Endothelial cell of umbilical vein (primary cell): ENCODE results near the gene KIFC1. TPM values are rescaled to one million over a fixed set of nuclear protein-coding genes. Genes with fewer than 3 reads are reported as not detected.
"Not testable (repeated sequence)": the region's sequence is repeated elsewhere in the genome, so short reads cannot be mapped to it uniquely, and the experiment has no call there.

Experiments
- BruUV-seq: library from RNA; stranded (reverse); fragments of 400-500 nt; replicated peaks from 2 replicates; lab custom pipeline; 2021; lab: Mats Ljungman, UMichigan
- CTCF ChIA-PET: fragments of 300-600, 350-600 bp; sonication (Branson Sonifier 250); formaldehyde crosslinking; loops from one replicate; lab custom pipeline; 2021; ENCODE audit warnings: antibody characterized with exemption, inconsistent platforms; lab: Charles Lee
- POLR2A ChIA-PET: fragments of 300-600, 350-600 bp; sonication (Branson Sonifier 250); formaldehyde crosslinking; loops from one replicate; lab custom pipeline; 2021; ENCODE audit warnings: antibody characterized with exemption, inconsistent platforms; lab: Charles Lee
- DNase-seq: peaks from one replicate; pipeline ENCODE4 v3.0.0-alpha.2; 2011; ENCODE audit warnings: low read depth, low spot score
- FAIRE-seq: peaks from 2 replicates; lab custom pipeline; 2011; peaks lifted over from hg19 to GRCh38; lab: Jason Lieb, UNC
- H2AFZ ChIP-seq: 2 replicates; pipeline ENCODE4 v1.6.0; 2012; ENCODE audit warnings: low read depth, low read length, control low read depth, inconsistent platforms
- H3K27ac ChIP-seq: 2 replicates; pipeline ENCODE4 v1.5.1; 2011; ENCODE audit warnings: low read depth, mild to moderate bottlenecking, control low read depth, low read length, moderate library complexity; ENCODE audit not compliant: insufficient read depth
- H3K27me3 ChIP-seq, 2 experiments: 2 replicates each; pipeline versions ENCODE4 v1.6.0 to v1.6.1; 2011; ENCODE audit warnings: low read length in 2 of 2, mixed read lengths in 1 of 2; ENCODE audit not compliant: control insufficient read depth in 2 of 2, insufficient read depth in 2 of 2
- H3K36me3 ChIP-seq, 2 experiments: 2 replicates in 1 of 2; 3 replicates in 1 of 2; pipeline ENCODE4 v1.5.1; 2011; ENCODE audit warnings: low read length in 2 of 2, mild to moderate bottlenecking in 1 of 2, moderate library complexity in 1 of 2; ENCODE audit not compliant: control insufficient read depth in 2 of 2, insufficient read depth in 2 of 2; ENCODE audit errors: extremely low read depth in 1 of 2
- H3K4me1 ChIP-seq: 3 replicates; pipeline ENCODE4 v1.5.1; 2011; ENCODE audit warnings: mild to moderate bottlenecking, low read length; ENCODE audit not compliant: control insufficient read depth, insufficient read depth; ENCODE audit errors: extremely low read depth
- H3K4me2 ChIP-seq: 2 replicates; pipeline ENCODE4 v1.6.1; 2011; ENCODE audit warnings: low read length, control low read depth, mixed read lengths; ENCODE audit not compliant: insufficient read depth
- H3K4me3 ChIP-seq, 3 experiments: fragments of 200-600 bp in 1 of 3; sonication (generic), shearing (Covaris generic) in 1 of 3; replicated peaks in 1 of 3; 2 replicates each; pipeline ENCODE4 v1.5.1; 2011 to 2016; ENCODE audit warnings: control low read depth in 3 of 3, low read length in 3 of 3, mild to moderate bottlenecking in 2 of 3, inconsistent platforms in 1 of 3, low read depth in 1 of 3, moderate library complexity in 1 of 3; ENCODE audit not compliant: insufficient read depth in 1 of 3
- H3K79me2 ChIP-seq: 2 replicates; pipeline ENCODE4 v1.6.0; 2012; ENCODE audit warnings: low read length, inconsistent platforms; ENCODE audit not compliant: control insufficient read depth, insufficient read depth
- H3K9ac ChIP-seq: replicated peaks from 2 replicates; pipeline ENCODE3; 2011; ENCODE audit warnings: low read length, control low read depth; ENCODE audit not compliant: insufficient read depth; ENCODE audit errors: extremely low read depth
- H3K9me1 ChIP-seq: replicated peaks from 3 replicates; pipeline ENCODE4 v1.6.0; 2011; ENCODE audit warnings: mild to moderate bottlenecking, low read length; ENCODE audit not compliant: control insufficient read depth, insufficient read depth; ENCODE audit errors: extremely low read depth
- H3K9me3 ChIP-seq: replicated peaks from 2 replicates; pipeline ENCODE4 v1.5.1; 2012; ENCODE audit warnings: low read length, inconsistent platforms; ENCODE audit not compliant: control insufficient read depth, insufficient read depth
- H4K20me1 ChIP-seq: replicated peaks from 2 replicates; pipeline ENCODE3; 2011; ENCODE audit warnings: mild to moderate bottlenecking, low read length; ENCODE audit not compliant: control insufficient read depth, insufficient read depth; ENCODE audit errors: extremely low read depth
- CTCF ChIP-seq, 2 donors: IDR thresholded peaks; 1 replicate in 1 of 2; 2 replicates in 1 of 2; pipeline ENCODE4 v1.5.1; 2011; ENCODE audit warnings: low read length in 2 of 2, mild to moderate bottlenecking in 2 of 2, moderate library complexity in 2 of 2, control low read depth in 1 of 2, inconsistent platforms in 1 of 2, low read depth in 1 of 2; ENCODE audit not compliant: insufficient read depth in 1 of 2; ENCODE audit errors: extremely low read depth in 1 of 2
- EZH2 ChIP-seq: IDR thresholded peaks from 2 replicates; pipeline ENCODE4 v1.6.1; 2012; ENCODE audit warnings: borderline replicate concordance, low read depth, mild to moderate bottlenecking, moderate library complexity, low read length, inconsistent platforms; ENCODE audit not compliant: severe bottlenecking
- FOS ChIP-seq: IDR thresholded peaks from 2 replicates; pipeline ENCODE4 v1.6.1; 2011; ENCODE audit warnings: mild to moderate bottlenecking, low read length, moderate library complexity, borderline replicate concordance; ENCODE audit not compliant: insufficient read depth
- GATA2 ChIP-seq: IDR thresholded peaks from 2 replicates; pipeline ENCODE4 v1.7.0; 2011; ENCODE audit warnings: low read depth, mild to moderate bottlenecking, moderate library complexity, mixed read lengths, low read length; ENCODE audit not compliant: insufficient read length, insufficient read depth
- JUN ChIP-seq: IDR thresholded peaks from 2 replicates; pipeline ENCODE4 v1.6.1; 2011; ENCODE audit warnings: borderline replicate concordance, low read depth; ENCODE audit not compliant: insufficient read length, insufficient read depth
- MAX ChIP-seq: IDR thresholded peaks from 2 replicates; pipeline ENCODE4 v1.6.1; 2011; ENCODE audit not compliant: insufficient read depth, insufficient read length
- MYC ChIP-seq: IDR thresholded peaks from one replicate; pipeline ENCODE4 v1.6.1; 2011; ENCODE audit warnings: mild to moderate bottlenecking, low read depth, low read length
- POLR2A ChIP-seq: IDR thresholded peaks from 2 replicates; pipeline ENCODE4 v1.6.1; 2012; ENCODE audit warnings: low read depth, mild to moderate bottlenecking, control low read depth, low read length
- POLR2AphosphoS5 ChIP-seq: IDR thresholded peaks from 2 replicates; pipeline ENCODE4 v1.6.1; 2012; ENCODE audit warnings: low read depth, mild to moderate bottlenecking, control low read depth, low read length, moderate library complexity; ENCODE audit not compliant: insufficient read depth
- dilution Hi-C: fragments of 300-500 bp; cut with MboI; formaldehyde crosslinking; loops from one replicate; pipeline ENCODE4 v1.15.0; 2019; ENCODE audit warnings: low sequenced_read_pairs; ENCODE audit not compliant: extremely low pct_ligation_motif_present
- intact Hi-C: fragments of 100-400 bp; cut with micrococcal nuclease; formaldehyde crosslinking; loops from one replicate; pipeline ENCODE4 v1.10.0; 2022
- polyA plus RNA-seq, 4 experiments: library from polyadenylated mRNA; depleted of rRNA in 3 of 4; stranded (reverse) in 3 of 4; unstranded in 1 of 4; fragments of >200 nt; gene quantifications; 2 replicates each; pipeline versions ENCODE4 v1.2.1 to v1.2.3, GENCODE V29; 2011 to 2012; ENCODE audit warnings: missing spikeins in 1 of 4
- total RNA-seq: library from RNA; stranded (reverse); gene quantifications from 2 replicates; pipeline ENCODE4 v1.2.3, GENCODE V29; 2021

Gene KIFC1
- total and polyA plus RNA-seq, 2 donors (not counting 3 experiments of a cell fraction or from before 2014, with no cell fraction given) = 39.3 to 63.4 TPM

- Histone ChIP-seq H2AFZ (no peak overlapping the region), H3K9ac (no peak overlapping the region), H3K27me3 (no peaks in the 10 kb centered on the region), H3K9me1 (no peaks in the 10 kb centered on the region), H4K20me1 (no peaks in the 10 kb centered on the region), H3K9me3 (no peaks in the 10 kb centered on the region), H3K4me2 (no peak overlapping the region), H3K79me2 (no peaks in the 10 kb centered on the region), H3K4me3 (no peak overlapping the region), H3K36me3 (no peaks in the 10 kb centered on the region), H3K27ac (no peak overlapping the region), H3K4me1 (no peaks in the 10 kb centered on the region)
- FAIRE-seq (no peak), DNase-seq (no peak)
- ChIA-PET CTCF (no interaction called here), POLR2A (no interaction called here)
- intact Hi-C loops = no loop called here
- no TSS peak for BruUV-seq
- dilution Hi-C loops = no loop called here
- TF ChIP-seq CTCF (IDR thresholded peaks at IDR 0.05; ENCODE audit: extremely low read depth in 1 of 2, insufficient read depth in 1 of 2, low read depth in 1 of 2, low read length in 2 of 2) = no peak
- no peak for TF ChIP-seq MAX
- no peak for TF ChIP-seq EZH2
- TF ChIP-seq POLR2A = no peak
- no peak for TF ChIP-seq MYC
- TF ChIP-seq FOS = no peak
- no peak for TF ChIP-seq POLR2AphosphoS5
- TF ChIP-seq GATA2 = no peak
- TF ChIP-seq JUN = no peak
Measured at GRCh38 chr6:33347816-33348215, 43.8 kb upstream of the KIFC1 start.

- H3K36me3 ChIP-seq, H3K79me2 ChIP-seq, dilution Hi-C loops, H3K4me1 ChIP-seq, H3K9me1 ChIP-seq, H2AFZ ChIP-seq, H3K27ac ChIP-seq, CTCF ChIA-PET, BruUV-seq, H4K20me1 ChIP-seq, POLR2A ChIA-PET, DNase-seq, intact Hi-C loops, H3K4me2 ChIP-seq, H3K9ac ChIP-seq, H3K9me3 ChIP-seq, H3K4me3 ChIP-seq, FAIRE-seq: not testable (repeated sequence)
- peaks cover 14 to 15% of the 10 kb centered on the region in 2 experiments for H3K27me3 ChIP-seq
Measured at GRCh38 chr6:33355860-33356259, 35.8 kb upstream of the KIFC1 start.
